K562 (cell line): ENCODE results near the gene LDAH. TPM values are rescaled to one million over a fixed set of nuclear protein-coding genes. Genes with fewer than 3 reads are reported as not detected.

Source experiments
- ATAC-seq: fragments of 200-7000 bp; cut with Tn5 transposase; 3 replicates; pipeline ENCODE4 v1.9.1; 2020; ENCODE audit warnings: moderate library complexity
- BruUV-seq: library from RNA; stranded (reverse); fragments of 400-500 nt; replicated peaks from 2 replicates; lab custom pipeline; 2021; lab: Mats Ljungman, UMichigan
- CTCF ChIA-PET: fragments of 300-600 bp; formaldehyde crosslinking; extraction: SDS; loops from one replicate; lab custom pipeline; 2021; ENCODE audit warnings: low intra/inter-chr PET ratio; lab: Yijun Ruan, JAX
- POLR2A ChIA-PET: fragments of 300-600, 350-650 bp; sonication (Branson Sonifier 250); formaldehyde crosslinking; extraction: SDS; loops from one replicate; lab custom pipeline; 2021; ENCODE audit warnings: antibody characterized with exemption, inconsistent platforms; lab: Yijun Ruan, JAX
- DNase-seq, 4 experiments: peaks; one replicate each; pipeline versions ENCODE4 v3.0.0 to v3.0.0-alpha.2; 2011 to 2018; ENCODE audit warnings: low spot score in 3 of 4, mixed read lengths in 3 of 4; ENCODE audit errors: extremely low read depth in 1 of 4
- FAIRE-seq: peaks from 2 replicates; lab custom pipeline; 2011; peaks lifted over from hg19 to GRCh38; lab: Jason Lieb, UNC
- H2AFZ ChIP-seq: 2 replicates; pipeline ENCODE4 v1.6.0; 2011; ENCODE audit warnings: low read depth, low read length, control low read depth, inconsistent platforms
- H3K27ac ChIP-seq: fragments of 200-600 bp; 3 replicates; pipeline ENCODE4 v1.8.0; 2011; ENCODE audit warnings: low read depth, mild to moderate bottlenecking, control low read depth, inconsistent platforms, low read length, moderate library complexity, mixed read lengths; ENCODE audit errors: extremely low read depth
- H3K27me3 ChIP-seq, 2 experiments: fragments of 300-600 bp in 1 of 2; 2 replicates in 1 of 2; 3 replicates in 1 of 2; pipeline versions ENCODE4 v1.6.0 to v1.8.0; 2011; ENCODE audit warnings: inconsistent platforms in 2 of 2, low read length in 2 of 2, mild to moderate bottlenecking in 1 of 2, mixed read lengths in 1 of 2, moderate library complexity in 1 of 2; ENCODE audit not compliant: control insufficient read depth in 2 of 2, insufficient read depth in 2 of 2
- H3K36me3 ChIP-seq: fragments of 300-600 bp; 3 replicates; pipeline ENCODE4 v1.8.0; 2011; ENCODE audit warnings: mild to moderate bottlenecking, low read length, inconsistent platforms; ENCODE audit not compliant: control insufficient read depth, insufficient read depth
- H3K4me1 ChIP-seq, 2 experiments: fragments of 200-600 bp in 1 of 2; replicated peaks in 1 of 2; 2 replicates in 1 of 2; 3 replicates in 1 of 2; pipeline versions ENCODE4 v1.5.1 to v1.8.0; 2011; ENCODE audit warnings: inconsistent platforms in 2 of 2, low read length in 2 of 2, mild to moderate bottlenecking in 1 of 2, mixed read lengths in 1 of 2, moderate library complexity in 1 of 2; ENCODE audit not compliant: control insufficient read depth in 2 of 2, insufficient read depth in 2 of 2
- H3K4me2 ChIP-seq: 2 replicates; pipeline ENCODE4 v1.6.1; 2011; ENCODE audit warnings: low read length, control low read depth, inconsistent platforms, mixed read lengths; ENCODE audit not compliant: insufficient read depth
- H3K4me3 ChIP-seq: fragments of 200-600 bp; sonication (generic), shearing (Covaris generic); 2 replicates; pipeline ENCODE4 v1.5.1; 2016; ENCODE audit warnings: control low read depth, inconsistent platforms
- H3K79me2 ChIP-seq: fragments of 200-600 bp; 3 replicates; pipeline ENCODE4 v1.8.0; 2011; ENCODE audit warnings: low read length, inconsistent platforms; ENCODE audit not compliant: control insufficient read depth, insufficient read depth
- H3K9ac ChIP-seq, 2 experiments: 2 replicates each; pipeline versions ENCODE4 v1.6.0 to v1.6.1; 2011; ENCODE audit warnings: low read depth in 2 of 2, low read length in 2 of 2, control low read depth in 1 of 2, inconsistent platforms in 1 of 2, mild to moderate bottlenecking in 1 of 2, mixed read lengths in 1 of 2; ENCODE audit not compliant: insufficient read depth in 1 of 2
- H3K9me1 ChIP-seq: one replicate; pipeline ENCODE4 v1.6.0; 2011; ENCODE audit warnings: inconsistent platforms, mild to moderate bottlenecking, low read length, moderate library complexity; ENCODE audit not compliant: control insufficient read depth, insufficient read depth
- H3K9me3 ChIP-seq: replicated peaks from 2 replicates; pipeline ENCODE4 v1.5.1; 2011; ENCODE audit warnings: low read depth, low read length, inconsistent platforms; ENCODE audit not compliant: control insufficient read depth, insufficient read depth
- H4K20me1 ChIP-seq: replicated peaks from 2 replicates; pipeline ENCODE4 v1.6.1; 2011; ENCODE audit warnings: low read length, inconsistent platforms, mixed read lengths; ENCODE audit not compliant: control insufficient read depth, insufficient read depth
- ARID3A ChIP-seq: IDR thresholded peaks from 2 replicates; pipeline ENCODE4 v1.6.1; 2012; ENCODE audit warnings: low read depth, low read length, improper control_type of control experiment, borderline replicate concordance
- NR2C2 ChIP-seq, 2 experiments: fragments of 200-800 bp in 1 of 2; sonication (Bioruptor generic) in 1 of 2; sonication (generic) in 1 of 2; formaldehyde crosslinking in 1 of 2; IDR thresholded peaks; 2 replicates each; pipeline versions ENCODE4 v1.6.1 to v1.8.0; 2016 to 2022; ENCODE audit warnings: mild to moderate bottlenecking in 1 of 2, missing compliant biosample characterization in 1 of 2, missing genetic modification characterization in 1 of 2, missing genetic modification reagents in 1 of 2
- ZFP30 ChIP-seq: fragments of 250-450 bp; sonication (Bioruptor Pico); IDR thresholded peaks from 2 replicates; pipeline ENCODE4 v1.8.0; 2022; ENCODE audit warnings: moderate library complexity, mild to moderate bottlenecking, inconsistent platforms, borderline replicate concordance
- ZNF3 ChIP-seq: fragments of 250-450 bp; sonication (Bioruptor Pico); IDR thresholded peaks from 2 replicates; pipeline ENCODE4 v1.5.0; 2021; ENCODE audit warnings: mild to moderate bottlenecking, moderate library complexity
- WGBS: fragments of 100-300 bp; shearing (Covaris generic); methylation state at CpG from one replicate; pipeline ENCODE4 v1.1.6; 2016; ENCODE audit warnings: low coverage, mixed read lengths; ENCODE audit not compliant: insufficient coverage; ENCODE audit errors: missing lambda C conversion rate; 5-methylcytosine and 5-hydroxymethylcytosine counted together
- in situ Hi-C: fragments of 300-500 bp; cut with MboI; formaldehyde crosslinking; loops from 4 replicates; pipeline ENCODE4 v1.15.0; 2018; ENCODE audit warnings: inconsistent platforms, mixed read lengths
- intact Hi-C: fragments of 100-400 bp; cut with micrococcal nuclease; formaldehyde crosslinking; loops from 2 replicates; pipeline ENCODE4 v1.14.2; 2022
- polyA plus RNA-seq, 8 experiments: library from polyadenylated mRNA; depleted of rRNA in 4 of 8; stranded (reverse) in 5 of 8; unstranded in 3 of 8; fragments of >200 nt; fragmentation: Nextera tagmentation in 2 of 8; fragmentation: Illumina TruSeq in 1 of 8; extraction: Ambion mirVana in 2 of 8; extraction: Trizol in 1 of 8; gene quantifications; 2 replicates each; pipeline versions ENCODE4 v1.2.1 to v1.2.3, GENCODE V29; 2011 to 2014; ENCODE audit warnings: inconsistent platforms in 1 of 8, missing spikeins in 1 of 8
- total RNA-seq, 7 experiments: library from RNA; depleted of rRNA in 6 of 7; stranded (reverse); fragments of >200 nt in 6 of 7; fragmentation: Illumina TruSeq in 2 of 7; extraction: Trizol in 2 of 7; gene quantifications; 2 replicates each; pipeline versions ENCODE4 v1.2.1 to v1.2.3, GENCODE V29; 2011 to 2021; ENCODE audit warnings: low replicate concordance in 1 of 7
- TF ChIP-seq, protein P1 (sequence below): sonication (generic); formaldehyde crosslinking; IDR thresholded peaks from 2 replicates; pipeline ENCODE4 v1.9.0; 2022; ENCODE audit warnings: mild to moderate bottlenecking, missing genetic modification reagents
- TF ChIP-seq, protein P2 (sequence below): IDR thresholded peaks from 2 replicates; pipeline ENCODE4 v1.6.1; 2016; ENCODE audit warnings: missing genetic modification characterization, missing compliant biosample characterization

Gene LDAH
- total and polyA plus RNA-seq, 9 of the 15 experiments (the other 6 are each of a cell fraction or from before 2014, with no cell fraction given): 22.3 to 60.1 (median 40.0) TPM

DNA sequence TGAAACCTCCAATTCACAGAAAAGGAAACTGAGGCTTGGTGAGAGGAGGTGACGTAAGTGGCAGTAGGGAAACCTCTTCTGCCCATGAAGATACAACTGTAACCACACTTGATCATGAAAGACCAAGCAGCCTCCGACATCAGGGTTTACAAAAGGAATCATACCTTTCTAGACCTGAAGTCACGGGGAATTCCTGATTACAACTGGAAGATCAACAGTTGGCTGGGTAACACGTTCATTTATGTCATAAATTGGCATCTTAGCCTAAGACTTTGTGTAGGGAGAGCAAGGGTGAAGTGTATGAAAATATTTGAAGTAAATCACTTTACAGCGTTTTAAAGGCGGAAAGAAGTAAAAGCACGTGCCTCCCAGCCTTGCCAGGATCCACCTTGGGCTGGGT lies 172.9 kb downstream of the LDAH start:
- in situ Hi-C loops: loop anchor here (25.0 kb wide), 1 partner anchor 612 kb away; no protein-coding TSS in a partner anchor
- 64% methylated on average over 7 of the region's 7 CpGs for WGBS
- BruUV-seq: no TSS peak

More for the DNA sequence above, 172.9 kb downstream of the LDAH start:
- ChIA-PET POLR2A (interaction anchor here (1.1 kb wide), 1 partner anchor 203 kb away, joined by 4 read pairs; the partner anchor contains the start of gene RHOB), CTCF (interaction anchor here (0.6 to 0.9 kb wide), 2 partner anchors 14 to 697 kb away, joined by 3 to 4 read pairs; no protein-coding TSS in a partner anchor)
- Histone ChIP-seq H3K27ac (no peak overlapping the region), H3K9me3 (no peaks in the 10 kb centered on the region), H3K4me3 (peak overlapping the region; percentile 72; the same call in 1 of the 2 replicates), H3K9ac (peak overlapping the region in 1 of 2 experiments; percentile 95; a peak in 2 of 4 replicates), H2AFZ (no peak overlapping the region), H4K20me1 (no peaks in the 10 kb centered on the region; the same call in 1 of the 2 replicates), H3K79me2 (no peaks in the 10 kb centered on the region; the same call in 2 of the 3 replicates), H3K4me1 (peaks cover 6 to 20% of the 10 kb centered on the region in 2 experiments; a peak in 3 of 5 replicates), H3K36me3 (no peaks in the 10 kb centered on the region), H3K9me1 (no peaks in the 10 kb centered on the region), H3K27me3 (peaks cover 0 to 16% of the 10 kb centered on the region in 2 experiments; a peak in 2 of 5 replicates), H3K4me2 (peak overlapping the region; percentile 73; the same call in 1 of the 2 replicates)
- intact Hi-C loops: no loop called here
- no peak for DNase-seq
- no peak for ATAC-seq
- peak; percentile 46 for FAIRE-seq
- TF ChIP-seq, protein P1, sequence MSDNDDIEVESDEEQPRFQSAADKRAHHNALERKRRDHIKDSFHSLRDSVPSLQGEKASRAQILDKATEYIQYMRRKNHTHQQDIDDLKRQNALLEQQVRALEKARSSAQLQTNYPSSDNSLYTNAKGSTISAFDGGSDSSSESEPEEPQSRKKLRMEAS (CRISPR knock-in tag): peak; percentile 40; the same call in 1 of the 2 replicates
- TF ChIP-seq ZFP30 (CRISPR knock-in tag) (no peak), ARID3A (no peak), ZNF3 (no peak), NR2C2 (CRISPR knock-in tag; IDR thresholded peaks at IDR 0.05) (no peak), NR2C2 (tag; IDR thresholded peaks at IDR 0.05) (no peak)
- TF ChIP-seq, protein P2, sequence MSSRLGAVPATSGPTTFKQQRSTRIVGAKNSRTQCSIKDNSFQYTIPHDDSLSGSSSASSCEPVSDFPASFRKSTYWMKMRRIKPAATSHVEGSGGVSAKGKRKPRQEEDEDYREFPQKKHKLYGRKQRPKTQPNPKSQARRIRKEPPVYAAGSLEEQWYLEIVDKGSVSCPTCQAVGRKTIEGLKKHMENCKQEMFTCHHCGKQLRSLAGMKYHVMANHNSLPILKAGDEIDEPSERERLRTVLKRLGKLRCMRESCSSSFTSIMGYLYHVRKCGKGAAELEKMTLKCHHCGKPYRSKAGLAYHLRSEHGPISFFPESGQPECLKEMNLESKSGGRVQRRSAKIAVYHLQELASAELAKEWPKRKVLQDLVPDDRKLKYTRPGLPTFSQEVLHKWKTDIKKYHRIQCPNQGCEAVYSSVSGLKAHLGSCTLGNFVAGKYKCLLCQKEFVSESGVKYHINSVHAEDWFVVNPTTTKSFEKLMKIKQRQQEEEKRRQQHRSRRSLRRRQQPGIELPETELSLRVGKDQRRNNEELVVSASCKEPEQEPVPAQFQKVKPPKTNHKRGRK (tag): no peak
- TF ChIP-seq, all 486 proteins: peak for 1
